SK-N-SH (cell line): ENCODE results near the gene TASOR2. TPM values are rescaled to one million over a fixed set of nuclear protein-coding genes. Genes with fewer than 3 reads are reported as not detected.

Source experiments
- CTCF ChIA-PET: fragments of 300-600, 350-600 bp; formaldehyde crosslinking; extraction: SDS; loops from one replicate; lab custom pipeline; 2021; lab: Yijun Ruan, JAX
- POLR2A ChIA-PET: fragments of 350-600 bp; sonication (Branson Sonifier 250); formaldehyde crosslinking; extraction: SDS; loops from one replicate; lab custom pipeline; 2020; ENCODE audit warnings: antibody characterized with exemption, inconsistent platforms; lab: Yijun Ruan, JAX
- DNase-seq: peaks from one replicate; pipeline ENCODE4 v3.0.0; 2012
- H2AFZ ChIP-seq: fragments of 200-600 bp; sonication (generic); 2 replicates; pipeline ENCODE4 v1.8.1; 2016; ENCODE audit warnings: antibody characterized with exemption, mild to moderate bottlenecking, low read depth
- H3F3A ChIP-seq: fragments of 200-600 bp; sonication (generic); replicated peaks from 2 replicates; pipeline ENCODE3; 2016; ENCODE audit warnings: antibody characterized with exemption, mild to moderate bottlenecking; ENCODE audit not compliant: insufficient read depth
- H3K27ac ChIP-seq, 2 experiments: fragments of 200-500 bp in 1 of 2; fragments of 200-600 bp in 1 of 2; sonication (Bioruptor generic) in 1 of 2; sonication (generic), shearing (Covaris generic) in 1 of 2; 2 replicates each; pipeline versions ENCODE4 v1.5.1 to v1.6.1; 2014 to 2016; ENCODE audit warnings: low read depth in 2 of 2, inconsistent platforms in 1 of 2, low read length in 1 of 2, mild to moderate bottlenecking in 1 of 2, mixed read lengths in 1 of 2
- H3K27me3 ChIP-seq: fragments of 200-600 bp; sonication (generic), shearing (Covaris generic); 2 replicates; pipeline ENCODE4 v1.6.1; 2016; ENCODE audit warnings: mixed run types; ENCODE audit not compliant: insufficient read depth
- H3K36me3 ChIP-seq, 2 experiments: fragments of 200-500 bp in 1 of 2; fragments of 200-600 bp in 1 of 2; sonication (Bioruptor generic) in 1 of 2; sonication (generic) in 1 of 2; replicated peaks in 1 of 2; 2 replicates each; pipeline versions ENCODE3 to v1.5.1; 2014 to 2016; ENCODE audit warnings: low read length in 1 of 2, mild to moderate bottlenecking in 1 of 2; ENCODE audit not compliant: insufficient read depth in 2 of 2, control insufficient read depth in 1 of 2
- H3K4me1 ChIP-seq, 2 experiments: fragments of 200-500 bp in 1 of 2; fragments of 200-600 bp in 1 of 2; sonication (Bioruptor generic) in 1 of 2; sonication (generic), shearing (Covaris generic) in 1 of 2; 2 replicates each; pipeline versions ENCODE4 v1.5.1 to v1.6.1; 2014 to 2016; ENCODE audit warnings: low read depth in 1 of 2, low read length in 1 of 2, mixed run types in 1 of 2; ENCODE audit not compliant: insufficient read depth in 2 of 2, control insufficient read depth in 1 of 2
- H3K4me2 ChIP-seq: fragments of 200-600 bp; sonication (generic), shearing (Covaris generic); 2 replicates; pipeline ENCODE4 v1.6.1; 2017; ENCODE audit warnings: mixed run types
- H3K4me3 ChIP-seq, 2 experiments: fragments of 200-500 bp in 1 of 2; fragments of 200-600 bp in 1 of 2; sonication (Bioruptor generic) in 1 of 2; sonication (generic), shearing (Covaris generic) in 1 of 2; 2 replicates each; pipeline versions ENCODE4 v1.5.1 to v1.8.1; 2014 to 2016; ENCODE audit warnings: low read depth in 2 of 2, inconsistent platforms in 1 of 2, low read length in 1 of 2, mild to moderate bottlenecking in 1 of 2, mixed read lengths in 1 of 2, moderate library complexity in 1 of 2
- H3K79me2 ChIP-seq: fragments of 200-600 bp; sonication (generic); 2 replicates; pipeline ENCODE4 v1.8.1; 2017; ENCODE audit warnings: mild to moderate bottlenecking; ENCODE audit not compliant: insufficient read depth
- H3K9ac ChIP-seq: fragments of 200-600 bp; sonication (generic); 2 replicates; pipeline ENCODE4 v1.6.1; 2017; ENCODE audit warnings: mixed run types
- H3K9me2 ChIP-seq: fragments of 200-600 bp; sonication (generic); 2 replicates; pipeline ENCODE4 v1.6.1; 2017; ENCODE audit warnings: mixed run types
- H3K9me3 ChIP-seq: fragments of 200-600 bp; sonication (generic); 2 replicates; pipeline ENCODE4 v1.6.1; 2017; ENCODE audit warnings: mixed run types, mild to moderate bottlenecking, moderate library complexity
- H4K20me1 ChIP-seq: fragments of 200-600 bp; sonication (generic); 2 replicates; pipeline ENCODE4 v1.6.1; 2017; ENCODE audit warnings: mild to moderate bottlenecking, mixed run types; ENCODE audit not compliant: insufficient read depth
- CHD2 ChIP-seq: fragments of 150-350 bp; IDR thresholded peaks from 2 replicates; pipeline ENCODE4 v1.6.1; 2018; ENCODE audit warnings: low read length; ENCODE audit not compliant: partially characterized antibody
- FOSL2 ChIP-seq: IDR thresholded peaks from 2 replicates; pipeline ENCODE4 v1.4.0; 2012; ENCODE audit warnings: low read depth, mild to moderate bottlenecking, moderate library complexity, borderline replicate concordance
- FOXM1 ChIP-seq: IDR thresholded peaks from 2 replicates; pipeline ENCODE4 v1.4.0; 2012; ENCODE audit warnings: low read depth, mild to moderate bottlenecking
- IRF3 ChIP-seq: fragments of 150-350 bp; IDR thresholded peaks from 2 replicates; pipeline ENCODE4 v1.6.1; 2016; ENCODE audit warnings: mild to moderate bottlenecking, low read depth, low read length
- MAX ChIP-seq: IDR thresholded peaks from 2 replicates; pipeline ENCODE4 v1.4.0; 2012; ENCODE audit warnings: low read depth
- MEF2A ChIP-seq: IDR thresholded peaks from 2 replicates; pipeline ENCODE4 v1.4.0; 2012; ENCODE audit warnings: low read depth, borderline replicate concordance
- MXI1 ChIP-seq: IDR thresholded peaks from 2 replicates; pipeline ENCODE4 v1.6.1; 2012; ENCODE audit warnings: mild to moderate bottlenecking, low read depth, low read length, improper control_type of control experiment
- NFIC ChIP-seq: IDR thresholded peaks from 2 replicates; pipeline ENCODE4 v1.4.0; 2012; ENCODE audit warnings: borderline replicate concordance
- POLR2AphosphoS5 ChIP-seq: IDR thresholded peaks from 2 replicates; pipeline ENCODE4 v1.6.1; 2012; ENCODE audit warnings: low read depth, low read length
- RAD21 ChIP-seq: IDR thresholded peaks from 2 replicates; pipeline ENCODE4 v1.6.1; 2012; ENCODE audit warnings: mild to moderate bottlenecking, low read length
- REST ChIP-seq: IDR thresholded peaks from 2 replicates; pipeline ENCODE4 v1.6.1; 2012; ENCODE audit warnings: mild to moderate bottlenecking, low read depth, low read length, moderate library complexity
- RXRA ChIP-seq: IDR thresholded peaks from 2 replicates; pipeline ENCODE4 v1.4.0; 2012; ENCODE audit warnings: low read depth, mild to moderate bottlenecking, borderline replicate concordance
- SIN3A ChIP-seq: IDR thresholded peaks from 2 replicates; pipeline ENCODE4 v1.6.1; 2012; ENCODE audit warnings: low read depth, mild to moderate bottlenecking, low read length, moderate library complexity, borderline replicate concordance
- TCF12 ChIP-seq: IDR thresholded peaks from 2 replicates; pipeline ENCODE4 v1.4.0; 2012
- ZBTB33 ChIP-seq: IDR thresholded peaks from 2 replicates; pipeline ENCODE4 v1.4.0; 2012; ENCODE audit warnings: low read depth, borderline replicate concordance
- WGBS: methylation state at CpG from one replicate; pipeline ENCODE4 v1.1.6; 2017; ENCODE audit warnings: low lambda C conversion rate; 5-methylcytosine and 5-hydroxymethylcytosine counted together
- polyA plus RNA-seq, 3 experiments: library from polyadenylated mRNA; depleted of rRNA; stranded (reverse); fragments of >200 nt; gene quantifications; 2 replicates each; pipeline ENCODE4 v1.2.3, GENCODE V29; 2012

The TASOR2 gene
- polyA plus RNA-seq, 1 of the 3 experiments (the other 2 are of a cell fraction): 21.2 TPM

- TF ChIP-seq REST (no peak), MEF2A (no peak), NFIC (no peak)
Measured at GRCh38 chr10:5720182-5720581, 35.5 kb downstream of the TASOR2 start (continued).

- H2AFZ ChIP-seq: no peak overlapping the region
- no peaks in the 10 kb centered on the region for H3K9me2 ChIP-seq
- no peak overlapping the region for H3K27ac ChIP-seq
- POLR2A ChIA-PET: no interaction called here
- no peaks in the 10 kb centered on the region for H3K4me1 ChIP-seq
- no peak overlapping the region for H3K9ac ChIP-seq
- no peak overlapping the region for H3K4me2 ChIP-seq
- no peaks in the 10 kb centered on the region for H4K20me1 ChIP-seq
- H3K9me3 ChIP-seq: no peaks in the 10 kb centered on the region
- no peaks in the 10 kb centered on the region for H3F3A ChIP-seq
- no peak overlapping the region for H3K4me3 ChIP-seq
- 93% methylated on average over 2 of the region's 2 CpGs for whole genome bisulfite sequencing
- no peaks in the 10 kb centered on the region for H3K27me3 ChIP-seq
- peaks cover 35 to 37% of the 10 kb centered on the region in 2 experiments for H3K36me3 ChIP-seq
- peaks cover 14% of the 10 kb centered on the region; the same call in 1 of the 2 replicates for H3K79me2 ChIP-seq
- no peak for DNase-seq
- TF ChIP-seq TCF12 (no peak), SIN3A (no peak), POLR2AphosphoS5 (no peak), CHD2 (no peak)
- CTCF ChIA-PET: interaction anchor here (1.3 kb wide), 1 partner anchor 8 kb away, joined by 3 read pairs; no protein-coding TSS in a partner anchor
Measured at GRCh38 chr10:5723692-5724091, 39.1 kb downstream of the TASOR2 start.

- no peak overlapping the region for H3K27ac ChIP-seq
- H3K79me2 ChIP-seq: no peaks in the 10 kb centered on the region
- H3K27me3 ChIP-seq: no peaks in the 10 kb centered on the region
- 98% methylated on average over 4 of the region's 4 CpGs for WGBS
- no peaks in the 10 kb centered on the region for H3K9me2 ChIP-seq
- CTCF ChIA-PET: interaction anchor here (1.0 to 1.5 kb wide), 2 partner anchors 8 to 13 kb away, joined by 3 to 6 read pairs; no protein-coding TSS in a partner anchor
- POLR2A ChIA-PET: no interaction called here
- no peak overlapping the region for H2AFZ ChIP-seq
- H3F3A ChIP-seq: peaks cover 8% of the 10 kb centered on the region
- H3K9ac ChIP-seq: no peak overlapping the region
- no peak overlapping the region for H3K4me3 ChIP-seq
- DNase-seq: no peak
- no peaks in the 10 kb centered on the region for H4K20me1 ChIP-seq
- peaks cover 56% of the 10 kb centered on the region in 2 experiments for H3K36me3 ChIP-seq
- H3K4me1 ChIP-seq: no peaks in the 10 kb centered on the region
- no peaks in the 10 kb centered on the region for H3K9me3 ChIP-seq
- no peak overlapping the region for H3K4me2 ChIP-seq
- TF ChIP-seq RXRA (no peak), MXI1 (no peak), POLR2AphosphoS5 (no peak), RAD21 (no peak), IRF3 (no peak), FOXM1 (no peak), MAX (no peak), ZBTB33 (no peak), REST (no peak), FOSL2 (no peak)
Measured at GRCh38 chr10:5730766-5731165, 46.1 kb downstream of the TASOR2 start.
